Umbilical cord (tissue), 2 donors: ENCODE data around the gene PRKAG2. TPM values are rescaled to one million over a fixed set of nuclear protein-coding genes. Genes with fewer than 3 reads are reported as not detected.
"Not testable (repeated sequence)": the region's sequence is repeated elsewhere in the genome, so short reads cannot be mapped to it uniquely, and the experiment has no call there.

ENCODE experiments used
- DNase-seq: peaks from one replicate; pipeline ENCODE4 v3.0.0-alpha.2; 2015; ENCODE audit warnings: low spot score
- total RNA-seq: library from RNA; depleted of rRNA; stranded (reverse); fragments of >200 nt; gene quantifications from one replicate; pipeline ENCODE4 v1.2.3, GENCODE V29; 2014; ENCODE audit warnings: low replicate concordance; ENCODE audit not compliant: insufficient read depth

The PRKAG2 gene
- total RNA-seq, 1 donor from 2014 or later: 71.7 TPM

- DNase-seq: no peak
Measured at GRCh38 chr7:151804756-151805155, 72.2 kb downstream of the PRKAG2 start.

GRCh38 chr7:151803841-151804240, 73.1 kb downstream of the PRKAG2 start:
- no peak for DNase-seq

GRCh38 chr7:151802469-151802846, 74.5 kb downstream of the PRKAG2 start:
- DNase-seq: no peak

- no peak for DNase-seq
Measured at GRCh38 chr7:151801782-151802468, 75.0 kb downstream of the PRKAG2 start.

- DNase-seq: no peak
Measured at GRCh38 chr7:151801291-151801690, 75.6 kb downstream of the PRKAG2 start.

- no peak for DNase-seq
Measured at GRCh38 chr7:151800861-151801260, 76.1 kb downstream of the PRKAG2 start.

GRCh38 chr7:151800391-151800790, 76.5 kb downstream of the PRKAG2 start:
- no peak for DNase-seq

GRCh38 chr7:151799506-151799905, 77.4 kb downstream of the PRKAG2 start:
- no peak for DNase-seq

- DNase-seq: no peak
Measured at GRCh38 chr7:151798851-151799448, 78.0 kb downstream of the PRKAG2 start.

GRCh38 chr7:151797667-151798307, 79.1 kb downstream of the PRKAG2 start:
- not testable (repeated sequence) for DNase-seq

- peak; percentile 14 for DNase-seq
Measured at GRCh38 chr7:151796871-151797537, 79.9 kb downstream of the PRKAG2 start.

- no peak for DNase-seq
Measured at GRCh38 chr7:151796091-151796870, 80.6 kb downstream of the PRKAG2 start.

GRCh38 chr7:151795168-151795811, 81.6 kb downstream of the PRKAG2 start:
- DNase-seq: no peak

GRCh38 chr7:151794508-151795167, 82.3 kb downstream of the PRKAG2 start:
- no peak for DNase-seq

- no peak for DNase-seq
Measured at GRCh38 chr7:151793991-151794507, 82.9 kb downstream of the PRKAG2 start.

GRCh38 chr7:151793531-151793951, 83.4 kb downstream of the PRKAG2 start:
- no peak for DNase-seq

GRCh38 chr7:151792636-151793035, 84.3 kb downstream of the PRKAG2 start:
- no peak for DNase-seq

GRCh38 chr7:151792086-151792485, 84.8 kb downstream of the PRKAG2 start:
- DNase-seq: peak; percentile 25

- DNase-seq: no peak
Measured at GRCh38 chr7:151790830-151791620, 85.9 kb downstream of the PRKAG2 start.
